A549 (cell line): ENCODE measurements around the gene DGCR2. TPM values are rescaled to one million over a fixed set of nuclear protein-coding genes. Genes with fewer than 3 reads are reported as not detected.

Experiments used
- ATAC-seq, 2 experiments: fragments of 200-7000 bp in 1 of 2; fragments of >200 bp in 1 of 2; cut with Nextera tagmentation in 1 of 2; cut with Tn5 transposase in 1 of 2; 3 replicates each; pipeline versions ENCODE4 v1.8.0 to v1.9.1; 2018 to 2020; ENCODE audit warnings: mild to moderate bottlenecking in 1 of 2, moderate library complexity in 1 of 2
- CTCF ChIA-PET: fragments of 300-600 bp; sonication (Branson Sonifier 250); formaldehyde crosslinking; extraction: SDS; loops from one replicate; lab custom pipeline; 2021; ENCODE audit warnings: antibody characterized with exemption, inconsistent platforms; lab: Yijun Ruan, JAX
- POLR2A ChIA-PET: fragments of 350-600 bp; formaldehyde crosslinking; extraction: SDS; loops from one replicate; lab custom pipeline; 2021; ENCODE audit warnings: antibody characterized with exemption, inconsistent platforms; lab: Yijun Ruan, JAX
- DNase-seq, 2 experiments: peaks; one replicate each; pipeline versions ENCODE4 v3.0.0 to v3.0.0-alpha.2; 2011 to 2016; ENCODE audit warnings: low read depth in 1 of 2, low spot score in 1 of 2
- FAIRE-seq: peaks from 2 replicates; lab custom pipeline; 2011; peaks lifted over from hg19 to GRCh38; lab: Jason Lieb, UNC
- H3K27ac ChIP-seq, 2 experiments: fragments of >200 bp; sonication (Bioruptor Twin); formaldehyde crosslinking; 3 replicates each; pipeline ENCODE4 v1.5.1; 2016 to 2017
- H3K4me1 ChIP-seq: fragments of >200 bp; sonication (Bioruptor Twin); formaldehyde crosslinking; 3 replicates; pipeline ENCODE4 v1.6.1; 2016
- H3K4me2 ChIP-seq: fragments of >200 bp; sonication (Bioruptor Twin); formaldehyde crosslinking; 3 replicates; pipeline ENCODE4 v1.6.1; 2016
- H3K4me3 ChIP-seq: fragments of >200 bp; sonication (Bioruptor Twin); formaldehyde crosslinking; 3 replicates; pipeline ENCODE4 v1.5.1; 2016
- H3K9me3 ChIP-seq: fragments of >200 bp; sonication (Bioruptor Twin); formaldehyde crosslinking; 3 replicates; pipeline ENCODE4 v1.6.1; 2016
- CBX2 ChIP-seq: fragments of 200-600 bp; sonication (generic); IDR thresholded peaks from 2 replicates; pipeline ENCODE4 v1.6.1; 2016; ENCODE audit warnings: low read depth, mild to moderate bottlenecking, borderline replicate concordance
- CBX8 ChIP-seq: fragments of 200-600 bp; sonication (generic); IDR thresholded peaks from 2 replicates; pipeline ENCODE4 v1.6.1; 2016
- CHD2 ChIP-seq: fragments of 150-350 bp; IDR thresholded peaks from 2 replicates; pipeline ENCODE4 v1.6.1; 2014; ENCODE audit warnings: low read length; ENCODE audit not compliant: partially characterized antibody
- CHD4 ChIP-seq: fragments of 200-600 bp; sonication (generic); IDR thresholded peaks from 2 replicates; pipeline ENCODE4 v1.6.1; 2016; ENCODE audit warnings: antibody characterized with exemption, mild to moderate bottlenecking, borderline replicate concordance
- EHF ChIP-seq: fragments of 250-450 bp; sonication (Bioruptor Pico); IDR thresholded peaks from 2 replicates; pipeline ENCODE4 v1.5.0; 2020; ENCODE audit warnings: mild to moderate bottlenecking
- EHMT2 ChIP-seq: fragments of 200-600 bp; sonication (generic); IDR thresholded peaks from 2 replicates; pipeline ENCODE4 v1.6.1; 2016; ENCODE audit warnings: antibody characterized with exemption, low read depth, mild to moderate bottlenecking, moderate library complexity
- FOSB ChIP-seq: fragments of 250-450 bp; sonication (Bioruptor Pico); IDR thresholded peaks from 2 replicates; pipeline ENCODE4 v1.5.0; 2020; ENCODE audit warnings: mild to moderate bottlenecking, moderate library complexity
- FOXS1 ChIP-seq: fragments of 250-450 bp; sonication (Bioruptor Pico); IDR thresholded peaks from 2 replicates; pipeline ENCODE4 v1.5.0; 2020; ENCODE audit warnings: mild to moderate bottlenecking, moderate library complexity
- GATA3 ChIP-seq: IDR thresholded peaks from 2 replicates; pipeline ENCODE4 v1.6.1; 2012; ENCODE audit warnings: borderline replicate concordance
- HDAC2 ChIP-seq: fragments of 200-600 bp; sonication (generic); IDR thresholded peaks from 2 replicates; pipeline ENCODE4 v1.6.1; 2016
- HEYL ChIP-seq: fragments of 250-450 bp; sonication (Bioruptor Pico); IDR thresholded peaks from 2 replicates; pipeline ENCODE4 v1.8.0; 2021; ENCODE audit warnings: mild to moderate bottlenecking, moderate library complexity
- HOXB13 ChIP-seq: fragments of 250-450 bp; sonication (Bioruptor Pico); IDR thresholded peaks from 2 replicates; pipeline ENCODE4 v1.5.0; 2020; ENCODE audit warnings: low read depth, mild to moderate bottlenecking, moderate library complexity
- HOXB5 ChIP-seq: fragments of 250-450 bp; sonication (Bioruptor Pico); IDR thresholded peaks from 2 replicates; pipeline ENCODE4 v1.5.0; 2020; ENCODE audit warnings: mild to moderate bottlenecking, moderate library complexity
- JUNB ChIP-seq: fragments of >200 bp; sonication (Bioruptor Twin); formaldehyde crosslinking; IDR thresholded peaks from 2 replicates; pipeline ENCODE4 v1.6.1; 2016
- MAZ ChIP-seq: fragments of 150-350 bp; IDR thresholded peaks from 2 replicates; pipeline ENCODE4 v1.6.1; 2014; ENCODE audit warnings: antibody characterized with exemption, low read depth, low read length, borderline replicate concordance
- MYC ChIP-seq: IDR thresholded peaks from 2 replicates; pipeline ENCODE4 v1.6.1; 2012; ENCODE audit warnings: mild to moderate bottlenecking, inconsistent platforms, low read length, improper control_type of control experiment, borderline replicate concordance
- POLR2A ChIP-seq: IDR thresholded peaks from 2 replicates; pipeline ENCODE4 v1.6.1; 2012; ENCODE audit warnings: mild to moderate bottlenecking, low read length
- RAD21 ChIP-seq, 2 experiments: fragments of >200 bp in 1 of 2; sonication (Bioruptor Twin) in 1 of 2; formaldehyde crosslinking in 1 of 2; IDR thresholded peaks in 1 of 2; conservative IDR thresholded peaks in 1 of 2; 2 replicates in 1 of 2; 3 replicates in 1 of 2; pipeline ENCODE4 v1.6.1; 2012 to 2018; ENCODE audit warnings: inconsistent platforms in 1 of 2
- RARB ChIP-seq: fragments of 250-450 bp; sonication (Bioruptor Pico); IDR thresholded peaks from 2 replicates; pipeline ENCODE4 v1.8.0; 2021; ENCODE audit warnings: mild to moderate bottlenecking, moderate library complexity
- RFX5 ChIP-seq: fragments of 450-650 bp; IDR thresholded peaks from 2 replicates; pipeline ENCODE4 v1.7.1; 2014; ENCODE audit warnings: antibody characterized with exemption, mild to moderate bottlenecking, moderate library complexity
- TP53 ChIP-seq: fragments of 250-450 bp; sonication (Bioruptor Pico); IDR thresholded peaks from 2 replicates; pipeline ENCODE4 v1.5.0; 2021; ENCODE audit warnings: mild to moderate bottlenecking, moderate library complexity
- ZC3H11A ChIP-seq: fragments of 450-650 bp; IDR thresholded peaks from 2 replicates; pipeline ENCODE4 v1.6.1; 2014; ENCODE audit warnings: antibody characterized with exemption, mild to moderate bottlenecking
- ZFP36 ChIP-seq: fragments of 450-650 bp; IDR thresholded peaks from 2 replicates; pipeline ENCODE4 v1.6.1; 2014; ENCODE audit warnings: borderline replicate concordance; ENCODE audit not compliant: partially characterized antibody
- ZNF302 ChIP-seq: fragments of 250-450 bp; sonication (Bioruptor Pico); IDR thresholded peaks from 2 replicates; pipeline ENCODE4 v1.9.0; 2021; ENCODE audit warnings: inconsistent platforms, mild to moderate bottlenecking, moderate library complexity
- WGBS: methylation state at CpG from one replicate; pipeline ENCODE4 v1.1.6; 2017; ENCODE audit errors: missing lambda C conversion rate; 5-methylcytosine and 5-hydroxymethylcytosine counted together
- polyA plus RNA-seq, 4 experiments: library from polyadenylated mRNA; depleted of rRNA in 3 of 4; stranded (reverse); fragments of >200 nt; fragmentation: RNase III in 1 of 4; extraction: RNeasy Plus Mini Kit Qiagen cat#74134 plus additional on column Dnase treatment in 1 of 4; gene quantifications; 2 replicates in 3 of 4; 3 replicates in 1 of 4; pipeline ENCODE4 v1.2.3, GENCODE V29; 2011 to 2017
- TF ChIP-seq, protein P1 (sequence below): fragments of 200-600 bp; sonication (generic); IDR thresholded peaks from 2 replicates; pipeline ENCODE4 v1.6.1; 2016; ENCODE audit warnings: antibody characterized with exemption, mild to moderate bottlenecking, moderate library complexity
- TF ChIP-seq, protein P2 (sequence below): fragments of >200 bp; sonication (Bioruptor Twin); formaldehyde crosslinking; IDR thresholded peaks from 2 replicates; pipeline ENCODE4 v1.6.1; 2016
- TF ChIP-seq, protein P3 (sequence below): fragments of >200 bp; sonication (Bioruptor Twin); formaldehyde crosslinking; IDR thresholded peaks from 3 replicates; pipeline ENCODE4 v1.5.1; 2016
- TF ChIP-seq, protein P4 (sequence below): IDR thresholded peaks from 2 replicates; pipeline ENCODE4 v1.6.1; 2012
- TF ChIP-seq, protein P5 (sequence below): fragments of 450-650 bp; IDR thresholded peaks from 2 replicates; pipeline ENCODE4 v1.6.1; 2014; ENCODE audit warnings: antibody characterized with exemption

The DGCR2 gene
- polyA plus RNA-seq, 2 of the 4 experiments (the other 2 are of a cell fraction): 10.6 to 17.9 TPM

DNA sequence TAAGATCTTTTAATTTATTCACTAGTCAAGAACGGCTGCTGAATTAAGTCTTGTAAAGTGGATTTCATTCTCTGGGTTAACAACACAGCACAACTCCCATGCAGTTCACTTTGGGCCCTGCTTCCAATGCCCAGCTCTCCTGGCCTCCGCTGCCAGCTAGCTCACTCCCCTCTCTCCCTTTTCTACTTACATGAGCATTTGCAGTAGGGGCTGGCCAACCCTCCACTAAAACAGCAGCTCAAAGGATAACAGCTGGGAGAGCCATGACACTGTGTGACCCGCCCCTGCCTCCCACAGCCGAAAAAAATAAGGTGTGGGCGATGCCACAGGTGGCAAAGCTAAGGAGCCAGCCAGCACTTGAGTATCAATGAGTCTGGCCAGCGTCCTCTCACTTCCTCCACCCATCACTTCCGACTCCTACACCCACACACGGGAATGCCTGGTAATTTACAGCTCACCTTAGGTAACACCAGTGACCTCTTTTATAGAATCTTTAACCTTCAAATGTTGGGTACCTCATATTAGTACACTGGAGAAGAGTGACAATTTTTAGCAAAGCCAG, 56.8 kb downstream of the DGCR2 start:
- POLR2A ChIA-PET: no interaction called here
- WGBS: 90% methylated on average over 8 of the region's 8 CpGs
- CTCF ChIA-PET: interaction anchor here (0.8 to 1.1 kb wide), 2 partner anchors 8 to 25 kb away, joined by 3 read pairs; no protein-coding TSS in a partner anchor
- Histone ChIP-seq H3K9me3 (no peaks in the 10 kb centered on the region), H3K27ac (no peak overlapping the region), H3K4me2 (no peak overlapping the region), H3K4me1 (peaks cover 8% of the 10 kb centered on the region), H3K4me3 (no peak overlapping the region)
- no peak for ATAC-seq
- no peak for DNase-seq
- FAIRE-seq: no peak
- TF ChIP-seq, protein P1, sequence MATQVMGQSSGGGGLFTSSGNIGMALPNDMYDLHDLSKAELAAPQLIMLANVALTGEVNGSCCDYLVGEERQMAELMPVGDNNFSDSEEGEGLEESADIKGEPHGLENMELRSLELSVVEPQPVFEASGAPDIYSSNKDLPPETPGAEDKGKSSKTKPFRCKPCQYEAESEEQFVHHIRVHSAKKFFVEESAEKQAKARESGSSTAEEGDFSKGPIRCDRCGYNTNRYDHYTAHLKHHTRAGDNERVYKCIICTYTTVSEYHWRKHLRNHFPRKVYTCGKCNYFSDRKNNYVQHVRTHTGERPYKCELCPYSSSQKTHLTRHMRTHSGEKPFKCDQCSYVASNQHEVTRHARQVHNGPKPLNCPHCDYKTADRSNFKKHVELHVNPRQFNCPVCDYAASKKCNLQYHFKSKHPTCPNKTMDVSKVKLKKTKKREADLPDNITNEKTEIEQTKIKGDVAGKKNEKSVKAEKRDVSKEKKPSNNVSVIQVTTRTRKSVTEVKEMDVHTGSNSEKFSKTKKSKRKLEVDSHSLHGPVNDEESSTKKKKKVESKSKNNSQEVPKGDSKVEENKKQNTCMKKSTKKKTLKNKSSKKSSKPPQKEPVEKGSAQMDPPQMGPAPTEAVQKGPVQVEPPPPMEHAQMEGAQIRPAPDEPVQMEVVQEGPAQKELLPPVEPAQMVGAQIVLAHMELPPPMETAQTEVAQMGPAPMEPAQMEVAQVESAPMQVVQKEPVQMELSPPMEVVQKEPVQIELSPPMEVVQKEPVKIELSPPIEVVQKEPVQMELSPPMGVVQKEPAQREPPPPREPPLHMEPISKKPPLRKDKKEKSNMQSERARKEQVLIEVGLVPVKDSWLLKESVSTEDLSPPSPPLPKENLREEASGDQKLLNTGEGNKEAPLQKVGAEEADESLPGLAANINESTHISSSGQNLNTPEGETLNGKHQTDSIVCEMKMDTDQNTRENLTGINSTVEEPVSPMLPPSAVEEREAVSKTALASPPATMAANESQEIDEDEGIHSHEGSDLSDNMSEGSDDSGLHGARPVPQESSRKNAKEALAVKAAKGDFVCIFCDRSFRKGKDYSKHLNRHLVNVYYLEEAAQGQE: no peak
- TF ChIP-seq CHD4 (no peak), HDAC2 (no peak), HOXB5 (CRISPR knock-in tag) (no peak), JUNB (no peak), EHMT2 (no peak), CBX8 (no peak), CBX2 (no peak), RARB (CRISPR knock-in tag) (no peak), GATA3 (no peak), RFX5 (no peak), FOXS1 (CRISPR knock-in tag) (no peak)
- TF ChIP-seq, protein P2, sequence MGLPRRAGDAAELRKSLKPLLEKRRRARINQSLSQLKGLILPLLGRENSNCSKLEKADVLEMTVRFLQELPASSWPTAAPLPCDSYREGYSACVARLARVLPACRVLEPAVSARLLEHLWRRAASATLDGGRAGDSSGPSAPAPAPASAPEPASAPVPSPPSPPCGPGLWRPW: no peak
- TF ChIP-seq, protein P3, sequence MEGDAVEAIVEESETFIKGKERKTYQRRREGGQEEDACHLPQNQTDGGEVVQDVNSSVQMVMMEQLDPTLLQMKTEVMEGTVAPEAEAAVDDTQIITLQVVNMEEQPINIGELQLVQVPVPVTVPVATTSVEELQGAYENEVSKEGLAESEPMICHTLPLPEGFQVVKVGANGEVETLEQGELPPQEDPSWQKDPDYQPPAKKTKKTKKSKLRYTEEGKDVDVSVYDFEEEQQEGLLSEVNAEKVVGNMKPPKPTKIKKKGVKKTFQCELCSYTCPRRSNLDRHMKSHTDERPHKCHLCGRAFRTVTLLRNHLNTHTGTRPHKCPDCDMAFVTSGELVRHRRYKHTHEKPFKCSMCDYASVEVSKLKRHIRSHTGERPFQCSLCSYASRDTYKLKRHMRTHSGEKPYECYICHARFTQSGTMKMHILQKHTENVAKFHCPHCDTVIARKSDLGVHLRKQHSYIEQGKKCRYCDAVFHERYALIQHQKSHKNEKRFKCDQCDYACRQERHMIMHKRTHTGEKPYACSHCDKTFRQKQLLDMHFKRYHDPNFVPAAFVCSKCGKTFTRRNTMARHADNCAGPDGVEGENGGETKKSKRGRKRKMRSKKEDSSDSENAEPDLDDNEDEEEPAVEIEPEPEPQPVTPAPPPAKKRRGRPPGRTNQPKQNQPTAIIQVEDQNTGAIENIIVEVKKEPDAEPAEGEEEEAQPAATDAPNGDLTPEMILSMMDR: no peak

DNA sequence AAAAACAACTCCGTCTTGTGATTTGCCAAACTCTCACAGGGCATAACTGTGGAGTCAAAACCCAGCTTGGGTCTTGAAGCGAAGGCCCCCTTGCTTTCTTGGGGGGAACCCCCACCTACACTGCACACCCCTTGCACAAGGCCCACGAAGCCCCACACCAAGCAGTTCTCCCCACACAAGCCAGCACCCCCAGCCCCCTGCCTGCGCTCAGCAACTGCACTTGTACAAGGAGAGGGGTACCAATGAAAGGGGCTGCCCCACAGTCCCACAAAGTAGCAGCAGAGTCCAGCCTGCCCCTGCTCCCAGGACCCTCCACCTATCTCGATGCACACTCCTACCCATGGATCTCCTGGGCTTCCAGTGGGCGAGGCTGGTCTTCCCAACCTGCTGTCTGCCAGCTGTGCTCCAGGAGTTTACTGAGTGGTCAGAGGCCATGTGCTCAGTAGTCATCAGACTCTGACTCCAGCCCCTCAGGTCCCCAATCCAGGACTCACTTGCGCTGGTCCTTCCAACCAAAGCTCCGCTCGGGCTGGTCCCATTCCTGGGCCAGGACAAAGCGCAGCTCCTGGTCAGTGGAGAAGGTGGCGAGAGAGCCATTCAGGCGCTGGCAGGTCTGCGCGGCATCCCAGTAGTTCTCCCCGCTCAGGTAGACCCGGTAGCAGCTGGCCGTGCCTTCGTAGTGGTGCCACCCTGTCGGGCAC, 57.7 kb downstream of the DGCR2 start:
- Histone ChIP-seq H3K4me2 (no peak overlapping the region), H3K4me1 (peaks cover 13% of the 10 kb centered on the region), H3K27ac (no peak overlapping the region), H3K4me3 (no peak overlapping the region), H3K9me3 (no peaks in the 10 kb centered on the region)
- no peak for ATAC-seq
- POLR2A ChIA-PET: no interaction called here
- FAIRE-seq: no peak
- TF ChIP-seq CHD2: no peak
- no peak for TF ChIP-seq ZC3H11A
- TF ChIP-seq RAD21 (conservative IDR thresholded peaks at IDR 0.05 in 1 of 2, IDR thresholded peaks at IDR 0.05 in 1 of 2): no peak
- no peak for TF ChIP-seq ZFP36
- TF ChIP-seq ZNF302 (CRISPR knock-in tag): no peak
- no peak for TF ChIP-seq CBX2
- TF ChIP-seq MAZ: no peak
- TF ChIP-seq, protein P4, sequence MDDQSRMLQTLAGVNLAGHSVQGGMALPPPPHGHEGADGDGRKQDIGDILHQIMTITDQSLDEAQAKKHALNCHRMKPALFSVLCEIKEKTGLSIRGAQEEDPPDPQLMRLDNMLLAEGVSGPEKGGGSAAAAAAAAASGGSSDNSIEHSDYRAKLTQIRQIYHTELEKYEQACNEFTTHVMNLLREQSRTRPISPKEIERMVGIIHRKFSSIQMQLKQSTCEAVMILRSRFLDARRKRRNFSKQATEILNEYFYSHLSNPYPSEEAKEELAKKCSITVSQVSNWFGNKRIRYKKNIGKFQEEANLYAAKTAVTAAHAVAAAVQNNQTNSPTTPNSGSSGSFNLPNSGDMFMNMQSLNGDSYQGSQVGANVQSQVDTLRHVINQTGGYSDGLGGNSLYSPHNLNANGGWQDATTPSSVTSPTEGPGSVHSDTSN: no peak
- no peak for TF ChIP-seq EHF (CRISPR knock-in tag)
- TF ChIP-seq MYC: no peak
- TF ChIP-seq HEYL (CRISPR knock-in tag): no peak
- no peak for TF ChIP-seq TP53 (CRISPR knock-in tag)
- TF ChIP-seq RARB (CRISPR knock-in tag): no peak
- TF ChIP-seq HOXB5 (CRISPR knock-in tag): no peak
- TF ChIP-seq POLR2A: no peak
- no peak for TF ChIP-seq HOXB13 (CRISPR knock-in tag)
- no peak for TF ChIP-seq FOSB
- no peak for TF ChIP-seq GATA3
- TF ChIP-seq, protein P5, sequence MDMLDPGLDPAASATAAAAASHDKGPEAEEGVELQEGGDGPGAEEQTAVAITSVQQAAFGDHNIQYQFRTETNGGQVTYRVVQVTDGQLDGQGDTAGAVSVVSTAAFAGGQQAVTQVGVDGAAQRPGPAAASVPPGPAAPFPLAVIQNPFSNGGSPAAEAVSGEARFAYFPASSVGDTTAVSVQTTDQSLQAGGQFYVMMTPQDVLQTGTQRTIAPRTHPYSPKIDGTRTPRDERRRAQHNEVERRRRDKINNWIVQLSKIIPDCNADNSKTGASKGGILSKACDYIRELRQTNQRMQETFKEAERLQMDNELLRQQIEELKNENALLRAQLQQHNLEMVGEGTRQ: no peak
- WGBS: 95% methylated on average over 17 of the region's 19 CpGs
- DNase-seq: no peak
- CTCF ChIA-PET: no interaction called here
